ENCODE results near the gene CDH4. TPM values are rescaled to one million over a fixed set of nuclear protein-coding genes. Genes with fewer than 3 reads are reported as not detected.

The CDH4 gene
- total RNA-seq, 1 donor from 2014 or later: 8.9 TPM

DNA sequence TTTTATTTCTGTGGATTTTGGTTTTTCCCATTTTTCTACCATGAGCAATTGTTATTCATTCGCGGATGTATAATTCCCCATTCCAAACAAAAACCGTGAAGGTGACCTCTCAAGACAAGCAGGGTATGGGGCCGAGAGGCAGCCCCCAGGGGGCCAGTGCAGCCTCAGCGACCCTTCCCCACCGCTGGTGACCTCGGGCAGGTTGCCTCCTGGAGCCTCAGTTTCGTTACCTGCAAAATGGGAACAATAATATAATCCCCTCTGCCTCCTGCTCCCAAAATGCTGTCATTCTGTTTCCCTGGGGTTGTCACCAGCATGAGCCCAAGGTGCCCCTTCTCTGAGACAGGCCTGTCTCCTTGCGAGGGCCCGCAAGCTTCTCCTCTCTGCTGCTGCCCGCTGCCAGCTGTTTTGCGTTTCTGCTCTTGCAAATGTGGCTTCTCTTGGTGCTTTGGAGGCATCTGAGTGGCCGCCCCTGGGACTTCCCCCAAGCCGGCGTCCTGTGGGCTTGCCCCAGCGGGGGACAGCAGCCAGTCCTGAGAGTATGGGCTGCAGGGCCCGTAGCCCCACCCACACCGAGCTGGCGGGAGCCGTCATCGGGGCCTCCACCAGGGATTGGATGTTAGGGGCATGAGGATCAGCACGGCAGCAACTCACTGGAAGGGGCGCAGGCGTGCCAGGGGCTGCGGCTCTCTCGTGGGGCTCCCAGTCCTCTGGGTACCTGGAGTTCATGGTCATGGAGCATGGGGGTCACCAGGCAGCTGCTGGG, 651.7 kb downstream of the CDH4 start:
- Mint-ChIP-seq H3K4me3 (no peak overlapping the region), H3K27ac (ENCODE audit: unreplicated experiment) (no peak overlapping the region), H3K36me3 (ENCODE audit: low read depth) (no peaks in the 10 kb centered on the region), H3K9me3 (no peaks in the 10 kb centered on the region), H3K4me1 (peaks cover 11% of the 10 kb centered on the region), H3K27me3 (ENCODE audit: low read depth) (no peaks in the 10 kb centered on the region)
- no peak for DNase-seq (ENCODE audit: low read depth, low spot score)
- TF ChIP-seq, protein P1, sequence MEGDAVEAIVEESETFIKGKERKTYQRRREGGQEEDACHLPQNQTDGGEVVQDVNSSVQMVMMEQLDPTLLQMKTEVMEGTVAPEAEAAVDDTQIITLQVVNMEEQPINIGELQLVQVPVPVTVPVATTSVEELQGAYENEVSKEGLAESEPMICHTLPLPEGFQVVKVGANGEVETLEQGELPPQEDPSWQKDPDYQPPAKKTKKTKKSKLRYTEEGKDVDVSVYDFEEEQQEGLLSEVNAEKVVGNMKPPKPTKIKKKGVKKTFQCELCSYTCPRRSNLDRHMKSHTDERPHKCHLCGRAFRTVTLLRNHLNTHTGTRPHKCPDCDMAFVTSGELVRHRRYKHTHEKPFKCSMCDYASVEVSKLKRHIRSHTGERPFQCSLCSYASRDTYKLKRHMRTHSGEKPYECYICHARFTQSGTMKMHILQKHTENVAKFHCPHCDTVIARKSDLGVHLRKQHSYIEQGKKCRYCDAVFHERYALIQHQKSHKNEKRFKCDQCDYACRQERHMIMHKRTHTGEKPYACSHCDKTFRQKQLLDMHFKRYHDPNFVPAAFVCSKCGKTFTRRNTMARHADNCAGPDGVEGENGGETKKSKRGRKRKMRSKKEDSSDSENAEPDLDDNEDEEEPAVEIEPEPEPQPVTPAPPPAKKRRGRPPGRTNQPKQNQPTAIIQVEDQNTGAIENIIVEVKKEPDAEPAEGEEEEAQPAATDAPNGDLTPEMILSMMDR (conservative IDR thresholded peaks at IDR 0.05): no peak

DNA sequence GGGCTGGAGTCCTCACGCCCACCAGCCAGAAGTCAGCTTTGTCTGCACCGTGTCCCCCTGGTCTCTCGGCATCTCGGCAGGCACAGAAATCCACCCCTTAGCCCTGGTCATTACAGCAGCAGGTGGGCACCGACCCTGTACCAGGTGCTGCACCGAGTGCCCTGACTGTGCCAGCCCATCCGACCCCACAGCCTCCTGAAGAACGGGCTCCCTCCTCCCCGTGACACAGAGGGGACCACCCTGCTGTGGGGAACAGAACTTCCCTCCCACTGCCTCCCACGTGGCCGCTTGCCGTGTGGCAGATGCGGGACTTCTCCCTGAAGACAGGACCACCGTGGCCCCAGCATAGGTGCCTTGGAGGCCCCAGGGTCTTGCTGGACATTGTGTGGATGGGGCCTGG, 652.4 kb downstream of the CDH4 start:
- DNase-seq (ENCODE audit: low read depth, low spot score): no peak
- no peaks in the 10 kb centered on the region for H3K27me3 Mint-ChIP-seq (ENCODE audit: low read depth)
- no peak overlapping the region for H3K4me3 Mint-ChIP-seq
- H3K4me1 Mint-ChIP-seq: peaks cover 11% of the 10 kb centered on the region
- no peaks in the 10 kb centered on the region for H3K36me3 Mint-ChIP-seq (ENCODE audit: low read depth)
- H3K9me3 Mint-ChIP-seq: no peaks in the 10 kb centered on the region
- H3K27ac Mint-ChIP-seq (ENCODE audit: unreplicated experiment): no peak overlapping the region
- TF ChIP-seq, protein P1 (conservative IDR thresholded peaks at IDR 0.05): no peak

DNA sequence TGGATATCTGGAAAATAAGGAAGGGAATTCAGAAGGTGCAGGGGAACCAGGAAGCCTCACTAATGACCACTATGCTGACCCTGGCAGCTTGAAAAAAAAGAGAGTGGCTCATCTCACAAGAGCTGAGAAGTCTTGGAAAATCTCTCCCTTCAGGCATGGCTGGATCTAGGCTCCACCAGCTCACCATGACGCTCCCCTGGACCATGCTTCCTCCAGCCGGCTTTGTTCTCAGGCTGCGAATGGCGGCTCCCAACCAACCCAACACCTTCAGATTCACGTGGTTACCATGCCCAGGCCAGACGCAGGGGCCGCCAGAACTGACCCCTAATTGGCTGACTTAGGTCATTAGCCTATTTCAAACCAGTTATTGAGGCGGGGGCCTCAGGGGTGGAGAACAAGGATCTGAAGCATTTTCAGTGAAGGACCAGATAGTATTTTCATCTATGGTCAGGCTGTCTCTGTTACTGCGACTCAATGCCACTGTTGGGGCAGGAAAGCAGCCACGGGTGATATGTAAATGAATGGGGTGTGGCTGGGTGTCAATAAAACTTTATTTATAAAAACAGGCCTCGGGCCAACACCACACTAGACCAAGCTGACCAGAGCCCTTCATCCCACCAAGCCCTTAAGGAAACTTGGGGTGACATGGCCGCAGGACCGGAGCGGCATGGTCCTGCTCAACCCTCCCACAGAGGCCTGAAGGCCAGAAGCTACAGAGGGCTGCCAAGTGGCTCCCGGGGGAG, 653.9 kb downstream of the CDH4 start:
- TF ChIP-seq, protein P1 (conservative IDR thresholded peaks at IDR 0.05): no peak
- no peak overlapping the region for H3K4me3 Mint-ChIP-seq
- DNase-seq (ENCODE audit: low read depth, low spot score): no peak
- peaks cover 11% of the 10 kb centered on the region for H3K4me1 Mint-ChIP-seq
- peaks cover 1% of the 10 kb centered on the region for H3K9me3 Mint-ChIP-seq
- H3K27ac Mint-ChIP-seq (ENCODE audit: unreplicated experiment): no peak overlapping the region
- peaks cover 3% of the 10 kb centered on the region for H3K36me3 Mint-ChIP-seq (ENCODE audit: low read depth)
- no peaks in the 10 kb centered on the region for H3K27me3 Mint-ChIP-seq (ENCODE audit: low read depth)

DNA sequence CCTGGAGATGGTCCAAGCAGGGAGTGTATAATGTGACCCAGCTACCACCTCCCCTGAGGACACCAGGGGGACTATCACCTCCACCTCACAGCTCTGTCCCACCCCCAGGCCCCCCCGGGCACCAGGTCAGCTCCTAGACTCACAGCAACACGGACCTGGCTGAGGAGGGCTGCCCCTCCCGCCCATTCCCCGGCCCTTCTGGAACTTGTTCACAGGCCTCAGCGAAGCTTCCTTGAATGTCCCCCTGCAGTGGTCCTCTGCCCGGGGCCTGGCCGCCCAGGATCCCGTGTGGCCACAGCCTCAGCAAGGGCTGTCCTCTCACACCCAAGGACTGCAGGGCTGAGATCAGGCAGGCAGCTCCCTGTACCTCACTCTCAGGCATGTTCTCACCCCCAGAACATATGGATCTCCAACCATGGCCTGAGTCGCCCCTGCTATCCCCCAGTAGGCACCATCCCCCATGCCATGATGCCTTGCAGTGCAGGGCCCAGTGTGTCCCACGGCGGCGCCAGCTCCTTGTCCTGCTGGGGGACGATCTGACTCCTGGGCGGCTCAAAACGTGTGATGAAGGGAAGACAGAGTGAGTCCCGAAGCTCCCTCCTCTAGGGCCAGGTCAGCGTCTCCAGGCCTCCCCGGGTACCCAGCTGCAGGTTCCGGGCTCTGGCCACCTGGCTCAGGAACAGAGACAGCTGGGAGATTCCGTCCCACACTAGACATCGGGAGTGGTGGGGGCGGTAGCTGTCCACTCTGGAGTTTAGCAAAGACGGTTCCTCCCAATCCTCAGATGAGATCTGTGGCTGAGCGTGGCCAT, 655.2 kb downstream of the CDH4 start:
- H3K27ac Mint-ChIP-seq (ENCODE audit: unreplicated experiment): no peak overlapping the region
- no peak for DNase-seq (ENCODE audit: low read depth, low spot score)
- TF ChIP-seq, protein P1 (conservative IDR thresholded peaks at IDR 0.05): no peak
- H3K9me3 Mint-ChIP-seq: peaks cover 5% of the 10 kb centered on the region
- H3K4me3 Mint-ChIP-seq: no peak overlapping the region
- H3K36me3 Mint-ChIP-seq (ENCODE audit: low read depth): peaks cover 7% of the 10 kb centered on the region
- H3K4me1 Mint-ChIP-seq: peaks cover 4% of the 10 kb centered on the region
- no peaks in the 10 kb centered on the region for H3K27me3 Mint-ChIP-seq (ENCODE audit: low read depth)

Measured in neural crest cell (in vitro differentiated cells).